Fibroblast of skin of left biceps (primary cell): Measurements from ENCODE around the gene ASPN.
"Not testable (repeated sequence)": the region's sequence is repeated elsewhere in the genome, so short reads cannot be mapped to it uniquely, and the experiment has no call there.

ENCODE experiments used
- DNase-seq, 2 experiments: peaks; one replicate each; pipeline ENCODE4 v3.0.0-alpha.2; 2013; ENCODE audit warnings: low read depth in 2 of 2

ASPN gene

DNA sequence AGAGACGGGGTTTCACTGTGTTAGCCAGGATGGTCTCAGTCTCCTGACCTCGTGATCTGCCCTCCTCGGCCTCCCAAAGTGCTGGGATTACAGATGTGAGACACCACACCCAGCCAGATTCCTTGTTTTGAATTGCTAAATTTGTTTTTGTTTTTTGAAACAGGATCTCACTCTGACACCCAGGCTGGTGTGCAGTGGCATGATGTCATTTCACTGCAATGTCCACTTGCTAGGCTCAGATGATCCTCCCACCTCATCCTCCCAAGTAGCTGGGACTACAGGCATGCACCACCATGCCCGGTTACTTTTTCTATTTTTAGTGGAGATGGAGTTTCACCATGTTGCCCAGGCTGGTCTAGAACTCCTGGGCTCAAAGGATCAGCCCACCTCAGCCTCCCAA is 71.1 kb downstream of the ASPN start:
- not testable (repeated sequence) for DNase-seq

DNA sequence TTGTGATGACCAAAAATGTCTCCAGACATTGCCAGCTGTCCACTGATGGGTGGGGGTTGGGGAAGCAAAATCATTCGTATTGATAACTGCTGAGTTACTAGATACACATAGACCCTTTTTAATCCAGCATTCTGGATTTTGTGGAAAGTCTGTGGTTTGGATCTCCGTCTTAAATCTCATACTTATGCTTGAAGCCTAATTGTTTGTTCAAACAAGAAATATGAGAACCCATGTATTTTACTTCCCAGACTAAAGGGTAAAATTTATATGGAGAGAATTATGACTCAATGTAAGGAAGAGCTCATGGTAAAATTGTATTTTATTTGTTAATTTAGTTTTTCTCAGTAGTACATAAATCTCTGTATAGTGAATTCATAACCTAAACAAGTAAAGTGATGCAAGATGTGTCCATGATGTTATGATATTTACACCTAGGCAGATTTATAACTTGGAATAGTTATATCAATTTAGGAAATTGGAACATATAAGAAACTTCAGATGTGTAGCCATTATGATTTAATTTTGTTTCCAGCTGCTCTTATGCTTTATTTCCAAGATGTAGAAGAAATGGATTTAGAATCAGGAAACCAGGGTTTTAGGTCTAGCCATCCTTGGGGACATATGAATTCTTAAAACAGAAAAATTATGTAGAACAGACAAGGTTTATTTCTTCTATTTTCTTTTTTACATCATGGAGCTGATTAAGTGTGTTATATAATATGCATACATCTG is 73.4 kb downstream of the ASPN start:
- no peak for DNase-seq

DNA sequence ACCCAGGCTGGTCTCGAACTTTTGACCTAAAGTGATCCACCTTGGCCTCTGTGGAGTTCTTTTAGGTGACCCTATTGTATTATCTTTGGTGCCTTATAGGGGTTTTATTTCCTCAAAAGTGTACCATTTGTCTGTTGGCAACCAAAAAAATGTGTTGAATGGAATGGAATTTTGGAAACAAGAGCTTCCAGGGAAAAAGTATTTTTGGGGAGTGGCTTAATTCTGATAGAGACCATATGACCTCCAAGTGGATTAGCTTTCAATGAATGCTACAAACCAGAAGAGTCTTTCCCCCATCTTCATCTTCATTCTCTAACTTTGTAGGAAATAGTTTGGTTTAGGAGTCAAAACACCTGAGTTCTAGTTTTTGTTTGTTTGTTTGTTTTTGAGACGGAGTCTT is 74.5 kb downstream of the ASPN start:
- no peak for DNase-seq

DNA sequence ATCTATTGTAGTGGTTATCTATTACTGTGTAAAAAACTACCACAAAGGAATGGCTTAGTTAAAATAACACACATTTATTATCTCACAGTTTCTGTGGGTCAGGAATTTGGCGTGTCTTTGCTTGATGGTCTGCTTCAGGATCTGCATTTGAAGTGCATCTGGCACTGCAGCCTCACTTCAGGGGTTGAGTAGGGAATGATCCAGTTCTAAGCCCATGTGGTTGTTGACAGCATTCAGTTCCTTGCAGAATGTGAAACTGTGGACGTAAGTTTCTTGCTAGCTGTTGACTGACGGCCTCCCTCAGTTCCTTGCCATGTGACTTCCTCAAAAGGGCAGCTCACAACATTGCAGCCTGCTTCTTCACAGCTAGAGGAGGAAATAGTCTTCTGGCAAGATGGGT is 75.8 kb downstream of the ASPN start:
- DNase-seq: no peak
